ENCODE data around the gene TENT5D. TPM values are rescaled to one million over a fixed set of nuclear protein-coding genes. Genes with fewer than 3 reads are reported as not detected.
"Not testable (repeated sequence)": the region's sequence is repeated elsewhere in the genome, so short reads cannot be mapped to it uniquely, and the experiment has no call there.

TENT5D gene
- total RNA-seq, 1 donor from 2014 or later, result not detected

DNA sequence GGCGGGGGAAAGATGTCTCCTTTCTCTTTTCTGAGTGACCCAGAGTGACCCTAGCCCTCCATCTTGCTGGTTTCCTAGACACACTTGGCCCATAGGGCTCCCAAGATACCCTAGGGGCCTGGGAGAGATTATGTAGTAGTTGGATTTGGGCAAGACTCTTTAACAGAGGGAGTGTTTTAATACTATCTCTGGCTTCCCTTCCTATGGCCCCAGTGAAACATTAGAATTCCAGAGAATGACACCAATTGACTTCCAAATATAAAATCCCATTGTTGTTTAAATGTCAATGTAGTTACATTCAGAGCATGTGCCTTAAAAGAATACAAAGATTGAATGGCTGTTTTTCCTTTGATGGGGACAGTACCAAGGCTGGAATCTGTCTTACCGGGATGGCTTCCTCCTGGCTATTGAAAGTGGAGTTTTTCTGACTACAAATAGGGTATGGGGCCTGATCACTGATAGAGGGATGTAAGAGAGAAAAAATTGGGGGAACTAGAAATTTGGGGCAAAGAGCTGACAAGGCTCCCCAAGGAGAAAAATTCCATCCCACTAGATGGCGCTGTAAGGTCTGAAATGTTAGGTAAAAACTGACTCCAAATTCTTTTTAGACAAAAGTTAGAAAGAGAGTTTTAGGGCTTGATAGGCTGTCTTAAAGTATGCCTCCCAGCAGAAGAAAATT is 10.7 kb downstream of the TENT5D start:
- Mint-ChIP-seq H3K4me1 (ENCODE audit: low read depth) (no peaks in the 10 kb centered on the region), H3K9me3 (ENCODE audit: low read depth) (peaks cover 27% of the 10 kb centered on the region), H3K36me3 (ENCODE audit: low read depth) (no peaks in the 10 kb centered on the region), H3K27ac (ENCODE audit: unreplicated experiment) (no peak overlapping the region), H3K27me3 (ENCODE audit: low read depth) (no peaks in the 10 kb centered on the region), H3K4me3 (ENCODE audit: unreplicated experiment) (no peak overlapping the region)
- DNase-seq (ENCODE audit: low spot score), result no peak
- TF ChIP-seq, protein P1, sequence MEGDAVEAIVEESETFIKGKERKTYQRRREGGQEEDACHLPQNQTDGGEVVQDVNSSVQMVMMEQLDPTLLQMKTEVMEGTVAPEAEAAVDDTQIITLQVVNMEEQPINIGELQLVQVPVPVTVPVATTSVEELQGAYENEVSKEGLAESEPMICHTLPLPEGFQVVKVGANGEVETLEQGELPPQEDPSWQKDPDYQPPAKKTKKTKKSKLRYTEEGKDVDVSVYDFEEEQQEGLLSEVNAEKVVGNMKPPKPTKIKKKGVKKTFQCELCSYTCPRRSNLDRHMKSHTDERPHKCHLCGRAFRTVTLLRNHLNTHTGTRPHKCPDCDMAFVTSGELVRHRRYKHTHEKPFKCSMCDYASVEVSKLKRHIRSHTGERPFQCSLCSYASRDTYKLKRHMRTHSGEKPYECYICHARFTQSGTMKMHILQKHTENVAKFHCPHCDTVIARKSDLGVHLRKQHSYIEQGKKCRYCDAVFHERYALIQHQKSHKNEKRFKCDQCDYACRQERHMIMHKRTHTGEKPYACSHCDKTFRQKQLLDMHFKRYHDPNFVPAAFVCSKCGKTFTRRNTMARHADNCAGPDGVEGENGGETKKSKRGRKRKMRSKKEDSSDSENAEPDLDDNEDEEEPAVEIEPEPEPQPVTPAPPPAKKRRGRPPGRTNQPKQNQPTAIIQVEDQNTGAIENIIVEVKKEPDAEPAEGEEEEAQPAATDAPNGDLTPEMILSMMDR (IDR thresholded peaks at IDR 0.05), result peak; percentile 28

DNA sequence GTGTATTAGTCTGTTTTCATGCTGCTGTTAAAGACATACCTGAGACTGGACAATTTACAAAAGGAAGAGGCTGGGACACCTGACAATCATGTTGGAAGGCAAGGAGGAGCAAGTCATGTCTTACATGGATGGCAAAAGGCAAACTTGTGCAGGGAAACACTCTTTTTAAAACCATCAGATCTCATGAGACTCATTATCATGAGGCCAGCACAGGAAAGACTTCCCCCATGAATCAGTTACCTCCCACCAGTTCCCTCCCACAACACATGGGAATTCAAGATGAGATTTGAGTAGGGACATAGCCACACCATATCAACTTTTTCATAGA is 11.2 kb downstream of the TENT5D start:
- TF ChIP-seq, protein P1 (IDR thresholded peaks at IDR 0.05), result no peak
- Mint-ChIP-seq H3K27ac (ENCODE audit: unreplicated experiment) (no peak overlapping the region), H3K9me3 (ENCODE audit: low read depth) (peaks cover 27% of the 10 kb centered on the region), H3K4me1 (ENCODE audit: low read depth) (no peaks in the 10 kb centered on the region), H3K4me3 (ENCODE audit: unreplicated experiment) (no peak overlapping the region), H3K27me3 (ENCODE audit: low read depth) (no peaks in the 10 kb centered on the region), H3K36me3 (ENCODE audit: low read depth) (no peaks in the 10 kb centered on the region)
- DNase-seq (ENCODE audit: low spot score), result no peak

DNA sequence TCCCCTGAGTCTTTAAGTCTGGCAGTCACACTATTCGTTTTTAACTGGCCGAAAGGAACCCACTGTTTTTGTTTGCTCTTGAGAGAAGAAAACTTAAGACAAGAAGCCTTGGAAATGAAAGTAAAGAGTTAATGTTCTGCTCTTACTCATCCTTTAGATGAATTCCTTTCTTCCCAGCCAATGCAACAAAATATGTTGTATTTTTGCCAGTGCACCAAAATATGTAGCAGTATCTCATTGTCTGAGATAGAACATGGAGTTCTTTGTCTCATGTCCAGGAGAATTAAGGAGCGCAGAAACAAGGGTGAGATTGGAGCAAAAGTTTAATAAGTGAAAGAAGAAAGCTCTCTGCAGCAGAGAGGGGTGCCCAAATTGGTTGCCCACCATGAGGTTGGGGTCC is 12.2 kb downstream of the TENT5D start:
- TF ChIP-seq, protein P1 (IDR thresholded peaks at IDR 0.05), result no peak
- H3K27me3 Mint-ChIP-seq (ENCODE audit: low read depth), result no peaks in the 10 kb centered on the region
- H3K9me3 Mint-ChIP-seq (ENCODE audit: low read depth), result peaks cover 24% of the 10 kb centered on the region
- no peaks in the 10 kb centered on the region for H3K4me1 Mint-ChIP-seq (ENCODE audit: low read depth)
- DNase-seq (ENCODE audit: low spot score), result no peak
- H3K27ac Mint-ChIP-seq (ENCODE audit: unreplicated experiment), result no peak overlapping the region
- H3K36me3 Mint-ChIP-seq (ENCODE audit: low read depth), result no peaks in the 10 kb centered on the region
- no peak overlapping the region for H3K4me3 Mint-ChIP-seq (ENCODE audit: unreplicated experiment)

DNA sequence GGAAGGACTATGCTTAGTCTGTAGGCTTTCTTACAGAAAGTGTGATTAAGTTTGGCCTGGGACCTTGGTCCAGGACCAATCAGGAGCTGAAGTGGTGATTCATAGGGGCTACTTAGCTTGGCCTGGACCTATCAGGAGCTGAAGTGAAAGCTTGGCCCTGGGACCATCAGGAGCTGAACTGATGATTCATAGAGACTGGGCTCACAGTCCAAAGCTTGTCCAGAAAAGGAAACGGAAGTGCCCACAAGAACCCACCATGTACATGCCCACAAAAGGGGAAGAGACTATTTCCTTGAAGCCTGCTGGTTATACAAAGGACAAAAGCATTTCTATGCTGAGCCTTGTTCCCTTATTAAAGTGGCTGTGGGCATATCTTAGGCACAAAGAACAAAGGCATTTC is 12.6 kb downstream of the TENT5D start:
- H3K4me3 Mint-ChIP-seq (ENCODE audit: unreplicated experiment), result no peak overlapping the region
- H3K27me3 Mint-ChIP-seq (ENCODE audit: low read depth), result no peaks in the 10 kb centered on the region
- H3K36me3 Mint-ChIP-seq (ENCODE audit: low read depth), result no peaks in the 10 kb centered on the region
- TF ChIP-seq, protein P1 (IDR thresholded peaks at IDR 0.05), result no peak
- H3K4me1 Mint-ChIP-seq (ENCODE audit: low read depth), result no peaks in the 10 kb centered on the region
- H3K27ac Mint-ChIP-seq (ENCODE audit: unreplicated experiment), result no peak overlapping the region
- H3K9me3 Mint-ChIP-seq (ENCODE audit: low read depth), result peaks cover 21% of the 10 kb centered on the region
- DNase-seq (ENCODE audit: low spot score), result no peak

DNA sequence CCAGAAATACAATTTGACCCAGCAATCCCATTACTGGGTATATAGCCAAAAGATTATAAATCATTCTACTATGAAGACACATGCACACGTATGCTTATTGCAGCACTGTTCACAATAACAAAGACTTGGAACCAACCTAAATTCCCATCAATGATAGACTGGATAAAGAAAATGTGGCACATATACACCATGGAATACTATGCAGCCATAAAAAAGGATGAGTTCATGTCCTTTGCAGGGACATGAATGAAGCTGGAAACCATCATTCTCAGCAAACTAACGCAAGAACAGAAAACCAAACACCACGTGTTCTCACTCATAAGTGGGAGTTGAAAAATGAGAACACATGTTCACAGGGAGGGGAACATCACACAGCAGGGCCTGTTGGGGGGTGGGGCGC is 47.9 kb downstream of the TENT5D start:
- not testable (repeated sequence) for H3K36me3 Mint-ChIP-seq (ENCODE audit: low read depth)
- H3K9me3 Mint-ChIP-seq (ENCODE audit: low read depth), result peaks cover 61% of the 10 kb centered on the region

DNA sequence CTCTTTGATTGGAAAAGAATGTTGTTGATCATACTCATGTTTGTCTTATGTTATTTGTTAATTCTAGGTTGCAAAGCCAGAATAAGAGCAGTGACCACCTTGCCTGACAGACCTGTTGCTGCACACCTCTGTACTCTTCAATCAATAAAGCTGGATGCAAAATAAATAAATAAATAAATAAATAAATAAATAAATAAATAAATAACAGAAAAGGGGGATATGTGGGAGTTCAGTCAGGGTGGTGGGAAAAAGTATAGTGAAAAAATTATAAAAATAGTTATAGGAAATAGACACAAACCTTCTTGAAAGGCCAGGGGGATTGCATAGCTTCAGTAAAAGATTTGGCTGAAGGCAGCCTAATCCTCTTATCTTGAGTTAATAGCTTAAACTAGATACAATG is 51.3 kb downstream of the TENT5D start:
- Mint-ChIP-seq H3K36me3 (ENCODE audit: low read depth) (no peaks in the 10 kb centered on the region), H3K4me3 (ENCODE audit: unreplicated experiment) (no peak overlapping the region), H3K27me3 (ENCODE audit: low read depth) (no peaks in the 10 kb centered on the region), H3K9me3 (ENCODE audit: low read depth) (peaks cover 53% of the 10 kb centered on the region), H3K4me1 (ENCODE audit: low read depth) (no peaks in the 10 kb centered on the region), H3K27ac (ENCODE audit: unreplicated experiment) (no peak overlapping the region)
- TF ChIP-seq, protein P1 (IDR thresholded peaks at IDR 0.05), result no peak
- DNase-seq (ENCODE audit: low spot score), result no peak

More for the DNA sequence above, 47.9 kb downstream of the TENT5D start:
- H3K27ac Mint-ChIP-seq (ENCODE audit: unreplicated experiment); DNase-seq (ENCODE audit: low spot score); H3K27me3 Mint-ChIP-seq (ENCODE audit: low read depth); H3K4me3 Mint-ChIP-seq (ENCODE audit: unreplicated experiment); H3K4me1 Mint-ChIP-seq (ENCODE audit: low read depth): not testable (repeated sequence)

Data from chondrocyte (in vitro differentiated cells).